ENCODE data around the gene GALNTL6.

Gene GALNTL6

GRCh38 chr4:172497321-172497720 lies 684.1 kb downstream of the GALNTL6 start:
- no peak overlapping the region for H2AFZ ChIP-seq (ENCODE audit: low read depth, low read length, severe bottlenecking)
- no peaks in the 10 kb centered on the region for H3K9me2 ChIP-seq (replicated peaks; ENCODE audit: insufficient read depth, low read length)

GRCh38 chr4:172514011-172514410 lies 700.8 kb downstream of the GALNTL6 start:
- no peak for TF ChIP-seq CTCF (IDR thresholded peaks at IDR 0.05; ENCODE audit: insufficient read depth, low read length, poor library complexity, severe bottlenecking)
- TF ChIP-seq EZH2phosphoT487 (conservative IDR thresholded peaks at IDR 0.05; ENCODE audit: low read length) = no peak
- H3K36me3 ChIP-seq (ENCODE audit: low read length) = no peaks in the 10 kb centered on the region
- H3K4me2 ChIP-seq (ENCODE audit: low read depth, low read length, poor library complexity, severe bottlenecking) = no peak overlapping the region
- no peaks in the 10 kb centered on the region for H3K9me3 ChIP-seq (ENCODE audit: insufficient read depth, low read length)
- H3K27me3 ChIP-seq (ENCODE audit: low read length) = no peaks in the 10 kb centered on the region
- H3F3A ChIP-seq (ENCODE audit: insufficient read depth) = no peaks in the 10 kb centered on the region
- no peaks in the 10 kb centered on the region for H3K79me2 ChIP-seq (ENCODE audit: insufficient read depth, low read length)
- H3K9me2 ChIP-seq (replicated peaks; ENCODE audit: insufficient read depth, low read length) = no peaks in the 10 kb centered on the region
- no peak overlapping the region for H2AFZ ChIP-seq (ENCODE audit: low read depth, low read length, severe bottlenecking)
- no peak overlapping the region for H3K9ac ChIP-seq (ENCODE audit: low read length)
- no peak overlapping the region for H3K27ac ChIP-seq (ENCODE audit: low read depth, low read length)
- no peaks in the 10 kb centered on the region for H4K20me1 ChIP-seq (ENCODE audit: low read depth, low read length)
- no peak overlapping the region for H3K4me3 ChIP-seq (ENCODE audit: insufficient read depth, low read length, poor library complexity, severe bottlenecking)

More at GRCh38 chr4:172497321-172497720, 684.1 kb downstream of the GALNTL6 start:
- Histone ChIP-seq H3K4me3 (ENCODE audit: insufficient read depth, low read length, poor library complexity, severe bottlenecking) (no peak overlapping the region), H3K9me3 (ENCODE audit: insufficient read depth, low read length) (no peaks in the 10 kb centered on the region), H3K4me2 (ENCODE audit: low read depth, low read length, poor library complexity, severe bottlenecking) (no peak overlapping the region), H3K79me2 (ENCODE audit: insufficient read depth, low read length) (no peaks in the 10 kb centered on the region), H3F3A (ENCODE audit: insufficient read depth) (no peaks in the 10 kb centered on the region), H4K20me1 (ENCODE audit: low read depth, low read length) (no peaks in the 10 kb centered on the region), H3K9ac (ENCODE audit: low read length) (no peak overlapping the region), H3K36me3 (ENCODE audit: low read length) (no peaks in the 10 kb centered on the region), H3K27me3 (ENCODE audit: low read length) (no peaks in the 10 kb centered on the region), H3K27ac (ENCODE audit: low read depth, low read length) (no peak overlapping the region)
- TF ChIP-seq EZH2phosphoT487 (conservative IDR thresholded peaks at IDR 0.05; ENCODE audit: low read length) (no peak), CTCF (IDR thresholded peaks at IDR 0.05; ENCODE audit: insufficient read depth, low read length, poor library complexity, severe bottlenecking) (no peak)

GRCh38 chr4:172514801-172515200 lies 701.6 kb downstream of the GALNTL6 start:
- H2AFZ ChIP-seq (ENCODE audit: low read depth, low read length, severe bottlenecking) = no peak overlapping the region
- H3F3A ChIP-seq (ENCODE audit: insufficient read depth) = no peaks in the 10 kb centered on the region
- no peak overlapping the region for H3K27ac ChIP-seq (ENCODE audit: low read depth, low read length)
- no peaks in the 10 kb centered on the region for H3K79me2 ChIP-seq (ENCODE audit: insufficient read depth, low read length)
- no peaks in the 10 kb centered on the region for H3K27me3 ChIP-seq (ENCODE audit: low read length)
- TF ChIP-seq CTCF (IDR thresholded peaks at IDR 0.05; ENCODE audit: insufficient read depth, low read length, poor library complexity, severe bottlenecking) (no peak), EZH2phosphoT487 (conservative IDR thresholded peaks at IDR 0.05; ENCODE audit: low read length) (no peak)
- H3K4me2 ChIP-seq (ENCODE audit: low read depth, low read length, poor library complexity, severe bottlenecking) = no peak overlapping the region
- H3K36me3 ChIP-seq (ENCODE audit: low read length) = no peaks in the 10 kb centered on the region
- H3K9me3 ChIP-seq (ENCODE audit: insufficient read depth, low read length) = no peaks in the 10 kb centered on the region
- no peak overlapping the region for H3K9ac ChIP-seq (ENCODE audit: low read length)
- H3K4me3 ChIP-seq (ENCODE audit: insufficient read depth, low read length, poor library complexity, severe bottlenecking) = no peak overlapping the region
- H4K20me1 ChIP-seq (ENCODE audit: low read depth, low read length) = no peaks in the 10 kb centered on the region
- H3K9me2 ChIP-seq (replicated peaks; ENCODE audit: insufficient read depth, low read length) = no peaks in the 10 kb centered on the region
